Panc1 (cell line): ENCODE data around the gene RAPGEF5.

ENCODE experiments used
- CTCF ChIP-seq: fragments of 450-650 bp; IDR thresholded peaks from 2 replicates; pipeline ENCODE4 v1.5.1; 2017; ENCODE audit warnings: mild to moderate bottlenecking
- POLR2AphosphoS5 ChIP-seq: IDR thresholded peaks from 2 replicates; pipeline ENCODE4 v1.6.1; 2012; ENCODE audit warnings: mild to moderate bottlenecking, low read depth, low read length, moderate library complexity
- REST ChIP-seq, 2 experiments: IDR thresholded peaks; 2 replicates each; pipeline ENCODE4 v1.6.1; 2011 to 2012; ENCODE audit warnings: low read depth in 2 of 2, control low read depth in 1 of 2, low read length in 1 of 2, mild to moderate bottlenecking in 1 of 2, moderate library complexity in 1 of 2; ENCODE audit not compliant: insufficient read depth in 1 of 2
- SIN3A ChIP-seq: IDR thresholded peaks from 2 replicates; pipeline ENCODE4 v1.6.1; 2012; ENCODE audit warnings: low read depth, mild to moderate bottlenecking, low read length, moderate library complexity, borderline replicate concordance; ENCODE audit not compliant: insufficient read depth

GRCh38 chr7:22142572-22142971 lies 214.4 kb downstream of the RAPGEF5 start:
- TF ChIP-seq CTCF (no peak), POLR2AphosphoS5 (no peak), REST (IDR thresholded peaks at IDR 0.05; ENCODE audit: insufficient read depth in 1 of 2, low read depth in 2 of 2, low read length in 1 of 2) (no peak), SIN3A (no peak)
